Fibroblast of mammary gland (primary cell): ENCODE results near the gene RLF.

Source experiments
- DNase-seq: peaks from one replicate; pipeline ENCODE4 v3.0.0-alpha.2; 2010; ENCODE audit warnings: low read depth
- H3K4me3 ChIP-seq: 2 replicates; pipeline ENCODE4 v1.5.1; 2011; ENCODE audit warnings: low read depth, mild to moderate bottlenecking, low read length, moderate library complexity; ENCODE audit not compliant: control insufficient read depth
- TF ChIP-seq, protein P1 (sequence below): conservative IDR thresholded peaks from 2 replicates; pipeline ENCODE4 v1.5.1; 2011; ENCODE audit warnings: low read depth, low read length, inconsistent platforms; ENCODE audit not compliant: control insufficient read depth, insufficient read depth

The RLF gene

DNA sequence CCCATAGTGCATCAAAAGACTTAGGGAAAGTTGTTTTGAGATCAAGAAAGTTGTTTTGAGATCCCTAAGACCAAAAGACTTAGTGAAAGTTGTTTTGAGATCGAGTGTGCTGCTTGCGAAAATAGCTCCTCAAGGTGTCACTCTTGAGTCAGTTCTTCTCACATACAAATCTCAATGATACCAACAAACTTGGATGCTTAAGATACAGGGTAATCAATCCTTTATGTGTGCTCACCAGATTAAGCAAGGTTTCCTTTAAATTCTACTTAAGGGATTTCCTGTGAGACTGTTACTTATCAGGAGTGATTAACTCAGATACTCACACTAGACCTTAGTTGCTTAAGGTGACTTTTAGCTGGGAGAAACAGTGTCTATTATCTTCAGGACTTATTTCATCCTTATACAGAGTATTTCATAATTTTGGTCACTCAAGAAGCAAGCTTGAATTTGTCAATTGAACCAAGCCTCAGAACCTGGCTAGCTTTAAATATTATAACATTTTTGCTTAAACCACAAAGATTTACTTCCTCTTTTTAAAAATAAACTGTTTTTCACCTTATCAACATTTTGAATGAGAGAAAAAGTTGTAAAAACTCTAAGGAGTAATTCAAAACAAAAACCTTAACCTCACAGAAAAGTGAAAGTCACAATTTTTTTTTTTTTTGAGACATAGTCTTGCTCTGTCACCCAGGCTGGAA is 8.0 kb upstream of the RLF start:
- H3K4me3 ChIP-seq: no peak overlapping the region
- peak; percentile 81 for DNase-seq
- TF ChIP-seq, protein P1, sequence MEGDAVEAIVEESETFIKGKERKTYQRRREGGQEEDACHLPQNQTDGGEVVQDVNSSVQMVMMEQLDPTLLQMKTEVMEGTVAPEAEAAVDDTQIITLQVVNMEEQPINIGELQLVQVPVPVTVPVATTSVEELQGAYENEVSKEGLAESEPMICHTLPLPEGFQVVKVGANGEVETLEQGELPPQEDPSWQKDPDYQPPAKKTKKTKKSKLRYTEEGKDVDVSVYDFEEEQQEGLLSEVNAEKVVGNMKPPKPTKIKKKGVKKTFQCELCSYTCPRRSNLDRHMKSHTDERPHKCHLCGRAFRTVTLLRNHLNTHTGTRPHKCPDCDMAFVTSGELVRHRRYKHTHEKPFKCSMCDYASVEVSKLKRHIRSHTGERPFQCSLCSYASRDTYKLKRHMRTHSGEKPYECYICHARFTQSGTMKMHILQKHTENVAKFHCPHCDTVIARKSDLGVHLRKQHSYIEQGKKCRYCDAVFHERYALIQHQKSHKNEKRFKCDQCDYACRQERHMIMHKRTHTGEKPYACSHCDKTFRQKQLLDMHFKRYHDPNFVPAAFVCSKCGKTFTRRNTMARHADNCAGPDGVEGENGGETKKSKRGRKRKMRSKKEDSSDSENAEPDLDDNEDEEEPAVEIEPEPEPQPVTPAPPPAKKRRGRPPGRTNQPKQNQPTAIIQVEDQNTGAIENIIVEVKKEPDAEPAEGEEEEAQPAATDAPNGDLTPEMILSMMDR: peak; percentile 82

GRCh38 chr1:40155135-40155534 is 6.1 kb upstream of the RLF start:
- no peak overlapping the region for H3K4me3 ChIP-seq
- no peak for DNase-seq
- TF ChIP-seq, protein P1: no peak

- TF ChIP-seq, protein P1: no peak
- H3K4me3 ChIP-seq: no peak overlapping the region
- no peak for DNase-seq
Observed at GRCh38 chr1:40155910-40156309, 5.3 kb upstream of the RLF start.

GRCh38 chr1:40160806-40161124 is 422 bp upstream of the RLF start:
- DNase-seq: no peak
- TF ChIP-seq, protein P1: no peak
- H3K4me3 ChIP-seq: peak overlapping the region; percentile 94

- peak overlapping the region; percentile 94 for H3K4me3 ChIP-seq
- TF ChIP-seq, protein P1: no peak
- DNase-seq: peak; percentile 12
Observed at GRCh38 chr1:40161888-40162397, 756 bp downstream of the RLF start.

- H3K4me3 ChIP-seq: peak overlapping the region; percentile 94
- peak; percentile 46 for DNase-seq
- TF ChIP-seq, protein P1: no peak
Observed at GRCh38 chr1:40162753-40163441, 1.7 kb downstream of the RLF start.
